K562 (cell line): ENCODE measurements around the gene LRIT3. TPM values are rescaled to one million over a fixed set of nuclear protein-coding genes. Genes with fewer than 3 reads are reported as not detected.

Source experiments
- EHMT2 ChIP-seq: fragments of 450-650 bp; IDR thresholded peaks from 2 replicates; pipeline ENCODE4 v1.6.1; 2018; ENCODE audit warnings: antibody characterized with exemption
- EP400 ChIP-seq: fragments of 450-650 bp; IDR thresholded peaks from 2 replicates; pipeline ENCODE4 v1.6.1; 2017; ENCODE audit warnings: antibody characterized with exemption, mild to moderate bottlenecking, moderate library complexity
- KDM1A ChIP-seq, 2 experiments: fragments of 450-650 bp; IDR thresholded peaks; 2 replicates each; pipeline ENCODE4 v1.6.1; 2016; ENCODE audit warnings: mild to moderate bottlenecking in 2 of 2
- NRF1 ChIP-seq, 2 experiments: fragments of 450-650 bp; IDR thresholded peaks in 1 of 2; conservative IDR thresholded peaks in 1 of 2; 2 replicates each; pipeline ENCODE4 v1.6.1; 2014; ENCODE audit warnings: mild to moderate bottlenecking in 2 of 2
- SMARCA4 ChIP-seq: fragments of 450-650 bp; IDR thresholded peaks from 2 replicates; pipeline ENCODE4 v1.6.1; 2016
- SMARCE1 ChIP-seq: fragments of 450-650 bp; IDR thresholded peaks from 2 replicates; pipeline ENCODE4 v1.7.1; 2016; ENCODE audit warnings: mild to moderate bottlenecking
- SRSF3 ChIP-seq: fragments of 200-400 bp; formaldehyde crosslinking; IDR thresholded peaks from 2 replicates; pipeline ENCODE4 v1.6.1; 2016; ENCODE audit warnings: mild to moderate bottlenecking, low read length, moderate library complexity; ENCODE audit not compliant: insufficient read depth
- TEAD1 ChIP-seq, 2 experiments: fragments of 450-650 bp in 1 of 2; sonication (generic) in 1 of 2; formaldehyde crosslinking; IDR thresholded peaks; 2 replicates each; pipeline versions ENCODE4 v1.4.0 to v1.8.0; 2020 to 2022; ENCODE audit warnings: mild to moderate bottlenecking in 2 of 2, missing genetic modification reagents in 1 of 2
- ZKSCAN8 ChIP-seq: fragments of 200-800 bp; sonication (Bioruptor generic); IDR thresholded peaks from 2 replicates; pipeline ENCODE4 v1.6.1; 2016; ENCODE audit warnings: missing genetic modification characterization, missing compliant biosample characterization
- ZNF589 ChIP-seq: fragments of 200-800 bp; sonication (Bioruptor generic); IDR thresholded peaks from 2 replicates; pipeline ENCODE4 v1.6.1; 2016; ENCODE audit warnings: low read depth, missing genetic modification characterization, missing compliant biosample characterization
- polyA plus RNA-seq, 8 experiments: library from polyadenylated mRNA; depleted of rRNA in 4 of 8; stranded (reverse) in 5 of 8; unstranded in 3 of 8; fragments of >200 nt; fragmentation: Nextera tagmentation in 2 of 8; fragmentation: Illumina TruSeq in 1 of 8; extraction: Ambion mirVana in 2 of 8; extraction: Trizol in 1 of 8; gene quantifications; 2 replicates each; pipeline versions ENCODE4 v1.2.1 to v1.2.3, GENCODE V29; 2011 to 2014; ENCODE audit warnings: inconsistent platforms in 1 of 8, missing spikeins in 1 of 8
- total RNA-seq, 7 experiments: library from RNA; depleted of rRNA in 6 of 7; stranded (reverse); fragments of >200 nt in 6 of 7; fragmentation: Illumina TruSeq in 2 of 7; extraction: Trizol in 2 of 7; gene quantifications; 2 replicates each; pipeline versions ENCODE4 v1.2.1 to v1.2.3, GENCODE V29; 2011 to 2021; ENCODE audit warnings: low replicate concordance in 1 of 7
- TF ChIP-seq, protein P1 (sequence below): fragments of 200-600 bp; sonication (generic); IDR thresholded peaks from one replicate; pipeline ENCODE4 v1.6.1; 2012; ENCODE audit warnings: mild to moderate bottlenecking, low read depth, low read length, inconsistent platforms
- TF ChIP-seq, protein P2 (sequence below): fragments of 450-650 bp; IDR thresholded peaks from 2 replicates; pipeline ENCODE4 v1.6.1; 2017; ENCODE audit warnings: antibody characterized with exemption

The LRIT3 gene
- total and polyA plus RNA-seq, 9 of the 15 experiments (the other 6 are each of a cell fraction or from before 2014, with no cell fraction given): 0.04 to 0.10 (median 0.04) TPM; not detected in 4

DNA sequence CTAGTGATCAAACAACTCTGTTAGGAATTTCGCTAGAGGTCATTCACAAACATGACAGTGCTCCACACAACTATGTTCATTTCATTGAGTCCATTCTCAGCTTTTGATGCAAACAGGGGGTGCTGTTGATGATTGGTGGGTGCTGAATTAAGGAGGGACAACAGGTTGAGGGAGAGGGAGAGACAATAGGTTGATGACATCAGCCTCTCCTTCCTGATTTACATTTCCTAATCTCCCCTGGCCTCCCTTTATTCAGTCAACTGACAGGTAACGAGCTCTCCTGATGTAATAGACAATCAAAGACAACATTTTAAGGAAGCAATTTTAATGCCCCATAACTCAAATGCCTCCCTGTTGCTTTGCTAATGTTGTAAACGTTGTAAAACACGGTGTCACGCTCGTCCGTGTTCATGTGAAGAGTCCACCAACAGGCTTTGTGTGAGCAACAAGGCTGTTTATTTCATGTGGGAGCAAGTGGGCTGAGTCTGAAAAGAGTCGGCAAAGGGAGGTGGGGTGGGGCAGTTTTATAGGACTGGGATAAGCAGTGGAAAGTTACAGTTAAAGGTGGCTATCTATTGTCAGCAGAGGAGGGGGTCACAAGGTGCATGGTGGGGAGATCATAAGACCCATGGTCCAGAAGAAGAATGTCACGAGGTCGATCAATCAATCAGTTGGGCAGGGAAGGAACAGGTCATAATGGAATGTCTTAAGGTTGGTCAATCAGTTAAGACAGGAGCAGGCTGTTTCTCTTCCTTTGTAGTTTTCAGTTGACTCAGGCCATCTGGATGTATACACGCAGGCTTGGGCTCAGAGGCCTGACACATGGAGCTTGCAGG is 37.1 kb upstream of the LRIT3 start (continued):
- TF ChIP-seq, protein P1, sequence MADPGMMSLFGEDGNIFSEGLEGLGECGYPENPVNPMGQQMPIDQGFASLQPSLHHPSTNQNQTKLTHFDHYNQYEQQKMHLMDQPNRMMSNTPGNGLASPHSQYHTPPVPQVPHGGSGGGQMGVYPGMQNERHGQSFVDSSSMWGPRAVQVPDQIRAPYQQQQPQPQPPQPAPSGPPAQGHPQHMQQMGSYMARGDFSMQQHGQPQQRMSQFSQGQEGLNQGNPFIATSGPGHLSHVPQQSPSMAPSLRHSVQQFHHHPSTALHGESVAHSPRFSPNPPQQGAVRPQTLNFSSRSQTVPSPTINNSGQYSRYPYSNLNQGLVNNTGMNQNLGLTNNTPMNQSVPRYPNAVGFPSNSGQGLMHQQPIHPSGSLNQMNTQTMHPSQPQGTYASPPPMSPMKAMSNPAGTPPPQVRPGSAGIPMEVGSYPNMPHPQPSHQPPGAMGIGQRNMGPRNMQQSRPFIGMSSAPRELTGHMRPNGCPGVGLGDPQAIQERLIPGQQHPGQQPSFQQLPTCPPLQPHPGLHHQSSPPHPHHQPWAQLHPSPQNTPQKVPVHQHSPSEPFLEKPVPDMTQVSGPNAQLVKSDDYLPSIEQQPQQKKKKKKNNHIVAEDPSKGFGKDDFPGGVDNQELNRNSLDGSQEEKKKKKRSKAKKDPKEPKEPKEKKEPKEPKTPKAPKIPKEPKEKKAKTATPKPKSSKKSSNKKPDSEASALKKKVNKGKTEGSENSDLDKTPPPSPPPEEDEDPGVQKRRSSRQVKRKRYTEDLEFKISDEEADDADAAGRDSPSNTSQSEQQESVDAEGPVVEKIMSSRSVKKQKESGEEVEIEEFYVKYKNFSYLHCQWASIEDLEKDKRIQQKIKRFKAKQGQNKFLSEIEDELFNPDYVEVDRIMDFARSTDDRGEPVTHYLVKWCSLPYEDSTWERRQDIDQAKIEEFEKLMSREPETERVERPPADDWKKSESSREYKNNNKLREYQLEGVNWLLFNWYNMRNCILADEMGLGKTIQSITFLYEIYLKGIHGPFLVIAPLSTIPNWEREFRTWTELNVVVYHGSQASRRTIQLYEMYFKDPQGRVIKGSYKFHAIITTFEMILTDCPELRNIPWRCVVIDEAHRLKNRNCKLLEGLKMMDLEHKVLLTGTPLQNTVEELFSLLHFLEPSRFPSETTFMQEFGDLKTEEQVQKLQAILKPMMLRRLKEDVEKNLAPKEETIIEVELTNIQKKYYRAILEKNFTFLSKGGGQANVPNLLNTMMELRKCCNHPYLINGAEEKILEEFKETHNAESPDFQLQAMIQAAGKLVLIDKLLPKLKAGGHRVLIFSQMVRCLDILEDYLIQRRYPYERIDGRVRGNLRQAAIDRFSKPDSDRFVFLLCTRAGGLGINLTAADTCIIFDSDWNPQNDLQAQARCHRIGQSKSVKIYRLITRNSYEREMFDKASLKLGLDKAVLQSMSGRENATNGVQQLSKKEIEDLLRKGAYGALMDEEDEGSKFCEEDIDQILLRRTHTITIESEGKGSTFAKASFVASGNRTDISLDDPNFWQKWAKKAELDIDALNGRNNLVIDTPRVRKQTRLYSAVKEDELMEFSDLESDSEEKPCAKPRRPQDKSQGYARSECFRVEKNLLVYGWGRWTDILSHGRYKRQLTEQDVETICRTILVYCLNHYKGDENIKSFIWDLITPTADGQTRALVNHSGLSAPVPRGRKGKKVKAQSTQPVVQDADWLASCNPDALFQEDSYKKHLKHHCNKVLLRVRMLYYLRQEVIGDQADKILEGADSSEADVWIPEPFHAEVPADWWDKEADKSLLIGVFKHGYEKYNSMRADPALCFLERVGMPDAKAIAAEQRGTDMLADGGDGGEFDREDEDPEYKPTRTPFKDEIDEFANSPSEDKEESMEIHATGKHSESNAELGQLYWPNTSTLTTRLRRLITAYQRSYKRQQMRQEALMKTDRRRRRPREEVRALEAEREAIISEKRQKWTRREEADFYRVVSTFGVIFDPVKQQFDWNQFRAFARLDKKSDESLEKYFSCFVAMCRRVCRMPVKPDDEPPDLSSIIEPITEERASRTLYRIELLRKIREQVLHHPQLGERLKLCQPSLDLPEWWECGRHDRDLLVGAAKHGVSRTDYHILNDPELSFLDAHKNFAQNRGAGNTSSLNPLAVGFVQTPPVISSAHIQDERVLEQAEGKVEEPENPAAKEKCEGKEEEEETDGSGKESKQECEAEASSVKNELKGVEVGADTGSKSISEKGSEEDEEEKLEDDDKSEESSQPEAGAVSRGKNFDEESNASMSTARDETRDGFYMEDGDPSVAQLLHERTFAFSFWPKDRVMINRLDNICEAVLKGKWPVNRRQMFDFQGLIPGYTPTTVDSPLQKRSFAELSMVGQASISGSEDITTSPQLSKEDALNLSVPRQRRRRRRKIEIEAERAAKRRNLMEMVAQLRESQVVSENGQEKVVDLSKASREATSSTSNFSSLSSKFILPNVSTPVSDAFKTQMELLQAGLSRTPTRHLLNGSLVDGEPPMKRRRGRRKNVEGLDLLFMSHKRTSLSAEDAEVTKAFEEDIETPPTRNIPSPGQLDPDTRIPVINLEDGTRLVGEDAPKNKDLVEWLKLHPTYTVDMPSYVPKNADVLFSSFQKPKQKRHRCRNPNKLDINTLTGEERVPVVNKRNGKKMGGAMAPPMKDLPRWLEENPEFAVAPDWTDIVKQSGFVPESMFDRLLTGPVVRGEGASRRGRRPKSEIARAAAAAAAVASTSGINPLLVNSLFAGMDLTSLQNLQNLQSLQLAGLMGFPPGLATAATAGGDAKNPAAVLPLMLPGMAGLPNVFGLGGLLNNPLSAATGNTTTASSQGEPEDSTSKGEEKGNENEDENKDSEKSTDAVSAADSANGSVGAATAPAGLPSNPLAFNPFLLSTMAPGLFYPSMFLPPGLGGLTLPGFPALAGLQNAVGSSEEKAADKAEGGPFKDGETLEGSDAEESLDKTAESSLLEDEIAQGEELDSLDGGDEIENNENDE: no peak
- TF ChIP-seq ZNF589 (CRISPR knock-in tag): peak; percentile 13; the same call in 1 of the 2 replicates
- TF ChIP-seq EP400: peak; percentile 59; the same call in 1 of the 2 replicates
- TF ChIP-seq, protein P2, sequence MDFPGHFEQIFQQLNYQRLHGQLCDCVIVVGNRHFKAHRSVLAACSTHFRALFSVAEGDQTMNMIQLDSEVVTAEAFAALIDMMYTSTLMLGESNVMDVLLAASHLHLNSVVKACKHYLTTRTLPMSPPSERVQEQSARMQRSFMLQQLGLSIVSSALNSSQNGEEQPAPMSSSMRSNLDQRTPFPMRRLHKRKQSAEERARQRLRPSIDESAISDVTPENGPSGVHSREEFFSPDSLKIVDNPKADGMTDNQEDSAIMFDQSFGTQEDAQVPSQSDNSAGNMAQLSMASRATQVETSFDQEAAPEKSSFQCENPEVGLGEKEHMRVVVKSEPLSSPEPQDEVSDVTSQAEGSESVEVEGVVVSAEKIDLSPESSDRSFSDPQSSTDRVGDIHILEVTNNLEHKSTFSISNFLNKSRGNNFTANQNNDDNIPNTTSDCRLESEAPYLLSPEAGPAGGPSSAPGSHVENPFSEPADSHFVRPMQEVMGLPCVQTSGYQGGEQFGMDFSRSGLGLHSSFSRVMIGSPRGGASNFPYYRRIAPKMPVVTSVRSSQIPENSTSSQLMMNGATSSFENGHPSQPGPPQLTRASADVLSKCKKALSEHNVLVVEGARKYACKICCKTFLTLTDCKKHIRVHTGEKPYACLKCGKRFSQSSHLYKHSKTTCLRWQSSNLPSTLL: no peak
- TF ChIP-seq TEAD1 (CRISPR knock-in tag; IDR thresholded peaks at IDR 0.05): peak; percentile 54 to 63; a peak in 2 of 4 replicates
- peak; percentile 67 for TF ChIP-seq SMARCA4
- TF ChIP-seq KDM1A (IDR thresholded peaks at IDR 0.05): peak; percentile 23 to 50; a peak in 3 of 4 replicates
- TF ChIP-seq ZKSCAN8 (CRISPR knock-in tag): 0 out of 2 replicates have a peak, but pooled peaks have one; percentile 57
- TF ChIP-seq SMARCE1: peak; percentile 67
- TF ChIP-seq SRSF3: no peak
- peak; percentile 85 for TF ChIP-seq EHMT2
- 0 out of 4 replicates have a peak, but pooled peaks of 1 of the 2 experiments have one; percentile 31 for TF ChIP-seq NRF1 (conservative IDR thresholded peaks at IDR 0.05 in 1 of 2, IDR thresholded peaks at IDR 0.05 in 1 of 2)
